ENCODE measurements around the gene NTPCR. TPM values are rescaled to one million over a fixed set of nuclear protein-coding genes. Genes with fewer than 3 reads are reported as not detected.

NTPCR gene
- total RNA-seq, 1 experiment from 2014 or later = 34.2 TPM

- Histone ChIP-seq H3K79me2 (ENCODE audit: insufficient read depth, low read length) (peaks cover 3% of the 10 kb centered on the region), H4K20me1 (ENCODE audit: insufficient read depth) (no peaks in the 10 kb centered on the region), H3K9me2 (ENCODE audit: insufficient read depth) (no peaks in the 10 kb centered on the region), H3K27ac (ENCODE audit: low read depth, low read length) (no peak overlapping the region), H3K4me1 (ENCODE audit: control insufficient read depth in 1 of 2, insufficient read depth in 2 of 2, low read length in 2 of 2) (peaks cover 2% of the 10 kb centered on the region in 2 experiments; a peak in 2 of 4 replicates), H3K4me3 (replicated peaks in 1 of 2; ENCODE audit: low read depth in 1 of 2, low read length in 2 of 2) (no peak overlapping the region), H3K9me3 (ENCODE audit: control insufficient read depth in 1 of 2, insufficient read depth in 1 of 2, low read depth in 1 of 2, low read length in 2 of 2) (peaks cover 0 to 4% of the 10 kb centered on the region in 2 experiments; a peak in 1 of 4 replicates), H3K9ac (ENCODE audit: low read length) (no peak overlapping the region), H3K36me3 (ENCODE audit: control insufficient read depth in 1 of 2, insufficient read depth in 2 of 2, low read length in 2 of 2) (peaks cover 0 to 12% of the 10 kb centered on the region in 2 experiments; a peak in 1 of 4 replicates), H2AFZ (ENCODE audit: low read depth, low read length, poor library complexity, severe bottlenecking) (no peak overlapping the region), H3K4me2 (ENCODE audit: low read length) (no peak overlapping the region), H3K27me3 (ENCODE audit: insufficient read depth, low read length) (no peaks in the 10 kb centered on the region)
- DNase-seq (ENCODE audit: low read depth, low spot score) (no peak), ATAC-seq (no peak)
- RAD21 ChIA-PET (ENCODE audit: low non-redundant PET in 1 of 2, low total read pairs in 2 of 2, uncharacterized antibody in 2 of 2, unreplicated experiment in 2 of 2) = no interaction called here
- TF ChIP-seq MAX (IDR thresholded peaks at IDR 0.05) = no peak
- TF ChIP-seq EZH2phosphoT487 (IDR thresholded peaks at IDR 0.05; ENCODE audit: borderline replicate concordance) = no peak
- TF ChIP-seq EGR1 (IDR thresholded peaks at IDR 0.05; ENCODE audit: low read depth) = no peak
- TF ChIP-seq ZNF274 (IDR thresholded peaks at IDR 0.05; ENCODE audit: low read depth, low read length) = no peak
- no peak for TF ChIP-seq POLR2AphosphoS5 (IDR thresholded peaks at IDR 0.05; ENCODE audit: low read depth, low read length)
- no peak for TF ChIP-seq ATF3 (IDR thresholded peaks at IDR 0.05)
- TF ChIP-seq, protein P1, sequence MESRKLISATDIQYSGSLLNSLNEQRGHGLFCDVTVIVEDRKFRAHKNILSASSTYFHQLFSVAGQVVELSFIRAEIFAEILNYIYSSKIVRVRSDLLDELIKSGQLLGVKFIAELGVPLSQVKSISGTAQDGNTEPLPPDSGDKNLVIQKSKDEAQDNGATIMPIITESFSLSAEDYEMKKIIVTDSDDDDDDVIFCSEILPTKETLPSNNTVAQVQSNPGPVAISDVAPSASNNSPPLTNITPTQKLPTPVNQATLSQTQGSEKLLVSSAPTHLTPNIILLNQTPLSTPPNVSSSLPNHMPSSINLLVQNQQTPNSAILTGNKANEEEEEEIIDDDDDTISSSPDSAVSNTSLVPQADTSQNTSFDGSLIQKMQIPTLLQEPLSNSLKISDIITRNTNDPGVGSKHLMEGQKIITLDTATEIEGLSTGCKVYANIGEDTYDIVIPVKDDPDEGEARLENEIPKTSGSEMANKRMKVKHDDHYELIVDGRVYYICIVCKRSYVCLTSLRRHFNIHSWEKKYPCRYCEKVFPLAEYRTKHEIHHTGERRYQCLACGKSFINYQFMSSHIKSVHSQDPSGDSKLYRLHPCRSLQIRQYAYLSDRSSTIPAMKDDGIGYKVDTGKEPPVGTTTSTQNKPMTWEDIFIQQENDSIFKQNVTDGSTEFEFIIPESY (IDR thresholded peaks at IDR 0.05; ENCODE audit: extremely low read depth, insufficient replicate concordance, low read length) = no peak
- no peak for TF ChIP-seq REST (IDR thresholded peaks at IDR 0.05; ENCODE audit: low read depth)
- TF ChIP-seq FOSL1 (IDR thresholded peaks at IDR 0.05; ENCODE audit: low read depth) = no peak
- no peak for TF ChIP-seq CEBPB (IDR thresholded peaks at IDR 0.05; ENCODE audit: low read depth)
- TF ChIP-seq JUND (IDR thresholded peaks at IDR 0.05) = no peak
- no peak for TF ChIP-seq RAD21 (IDR thresholded peaks at IDR 0.05; ENCODE audit: low read depth)
- no peak for TF ChIP-seq YY1 (IDR thresholded peaks at IDR 0.05; ENCODE audit: extremely low read depth, insufficient replicate concordance, low read depth, low read length)
- no peak for TF ChIP-seq CBX3 (IDR thresholded peaks at IDR 0.05; ENCODE audit: low read depth)
- TF ChIP-seq ZFX (IDR thresholded peaks at IDR 0.05) = no peak
- no peak for TF ChIP-seq ELF1 (IDR thresholded peaks at IDR 0.05; ENCODE audit: borderline replicate concordance, low read depth)
- CTCF ChIA-PET = no interaction called here
- BruUV-seq (replicated peaks) = no TSS peak
- POLR2A ChIA-PET = no interaction called here
- intact Hi-C loops (cut with micrococcal nuclease) = no loop called here
Measured at GRCh38 chr1:232958067-232958466, 7.7 kb downstream of the NTPCR start.

Data from HCT116 (cell line).